HL-60 (cell line): ENCODE data around the gene GNG12.

Experiments
- DNase-seq, 2 experiments: peaks; one replicate each; pipeline ENCODE4 v3.0.0-alpha.2; 2010 to 2020; ENCODE audit warnings: low read depth in 1 of 2, low spot score in 1 of 2
- H3K27ac ChIP-seq: fragments of 250-450 bp; sonication (Bioruptor Pico); replicated peaks from 2 replicates; pipeline ENCODE4 v1.5.1; 2020; ENCODE audit warnings: mild to moderate bottlenecking, moderate library complexity
- H3K27me3 ChIP-seq: fragments of 250-450 bp; sonication (Bioruptor Pico); 2 replicates; pipeline ENCODE4 v1.5.1; 2021; ENCODE audit warnings: mild to moderate bottlenecking, moderate library complexity; ENCODE audit not compliant: insufficient read depth, poor library complexity, severe bottlenecking
- H3K4me3 ChIP-seq: replicated peaks from 2 replicates; pipeline ENCODE4 v1.5.1; 2011; ENCODE audit warnings: mild to moderate bottlenecking, control low read depth, low read length; ENCODE audit not compliant: insufficient read depth
- GABPA ChIP-seq: IDR thresholded peaks from 2 replicates; pipeline ENCODE4 v1.6.1; 2012; ENCODE audit warnings: low read depth
- POLR2AphosphoS5 ChIP-seq: IDR thresholded peaks from 2 replicates; pipeline ENCODE4 v1.6.1; 2012; ENCODE audit warnings: low read depth
- SPI1 ChIP-seq: IDR thresholded peaks from 2 replicates; pipeline ENCODE4 v1.6.1; 2012; ENCODE audit warnings: low read depth, mild to moderate bottlenecking, borderline replicate concordance
- TF ChIP-seq, protein P1 (sequence below): IDR thresholded peaks from one replicate; pipeline ENCODE4 v1.5.1; 2011; ENCODE audit warnings: low read length, control low read depth, inconsistent platforms; ENCODE audit not compliant: insufficient read depth
- TF ChIP-seq, protein P2 (sequence below): IDR thresholded peaks from 2 replicates; pipeline ENCODE4 v1.6.1; 2012; ENCODE audit warnings: low read depth; ENCODE audit not compliant: insufficient replicate concordance

GNG12 gene

DNA sequence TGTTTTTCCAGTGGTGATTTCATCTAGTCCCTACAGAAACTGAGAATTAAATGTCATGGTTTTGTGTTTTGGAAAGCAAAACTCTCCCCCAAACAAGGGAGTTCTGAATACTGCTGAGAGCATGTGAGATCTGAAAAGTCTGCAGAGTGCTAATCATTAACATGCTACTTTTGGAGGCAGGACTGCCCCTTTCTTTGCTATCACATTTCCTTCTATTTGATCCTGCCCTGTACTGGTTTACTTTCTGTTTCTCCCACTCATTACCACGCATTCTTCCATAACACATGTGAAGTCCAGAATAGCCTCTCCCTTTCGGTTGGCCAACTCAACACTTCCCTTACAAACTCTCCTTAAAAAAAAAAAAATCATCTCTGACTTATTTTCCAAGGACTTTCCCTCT, 84.6 kb downstream of the GNG12 start:
- Histone ChIP-seq H3K4me3 (no peak overlapping the region), H3K27me3 (no peaks in the 10 kb centered on the region), H3K27ac (no peak overlapping the region)
- TF ChIP-seq POLR2AphosphoS5 (no peak), SPI1 (no peak), GABPA (no peak)
- TF ChIP-seq, protein P1, sequence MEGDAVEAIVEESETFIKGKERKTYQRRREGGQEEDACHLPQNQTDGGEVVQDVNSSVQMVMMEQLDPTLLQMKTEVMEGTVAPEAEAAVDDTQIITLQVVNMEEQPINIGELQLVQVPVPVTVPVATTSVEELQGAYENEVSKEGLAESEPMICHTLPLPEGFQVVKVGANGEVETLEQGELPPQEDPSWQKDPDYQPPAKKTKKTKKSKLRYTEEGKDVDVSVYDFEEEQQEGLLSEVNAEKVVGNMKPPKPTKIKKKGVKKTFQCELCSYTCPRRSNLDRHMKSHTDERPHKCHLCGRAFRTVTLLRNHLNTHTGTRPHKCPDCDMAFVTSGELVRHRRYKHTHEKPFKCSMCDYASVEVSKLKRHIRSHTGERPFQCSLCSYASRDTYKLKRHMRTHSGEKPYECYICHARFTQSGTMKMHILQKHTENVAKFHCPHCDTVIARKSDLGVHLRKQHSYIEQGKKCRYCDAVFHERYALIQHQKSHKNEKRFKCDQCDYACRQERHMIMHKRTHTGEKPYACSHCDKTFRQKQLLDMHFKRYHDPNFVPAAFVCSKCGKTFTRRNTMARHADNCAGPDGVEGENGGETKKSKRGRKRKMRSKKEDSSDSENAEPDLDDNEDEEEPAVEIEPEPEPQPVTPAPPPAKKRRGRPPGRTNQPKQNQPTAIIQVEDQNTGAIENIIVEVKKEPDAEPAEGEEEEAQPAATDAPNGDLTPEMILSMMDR, result no peak
- TF ChIP-seq, protein P2, sequence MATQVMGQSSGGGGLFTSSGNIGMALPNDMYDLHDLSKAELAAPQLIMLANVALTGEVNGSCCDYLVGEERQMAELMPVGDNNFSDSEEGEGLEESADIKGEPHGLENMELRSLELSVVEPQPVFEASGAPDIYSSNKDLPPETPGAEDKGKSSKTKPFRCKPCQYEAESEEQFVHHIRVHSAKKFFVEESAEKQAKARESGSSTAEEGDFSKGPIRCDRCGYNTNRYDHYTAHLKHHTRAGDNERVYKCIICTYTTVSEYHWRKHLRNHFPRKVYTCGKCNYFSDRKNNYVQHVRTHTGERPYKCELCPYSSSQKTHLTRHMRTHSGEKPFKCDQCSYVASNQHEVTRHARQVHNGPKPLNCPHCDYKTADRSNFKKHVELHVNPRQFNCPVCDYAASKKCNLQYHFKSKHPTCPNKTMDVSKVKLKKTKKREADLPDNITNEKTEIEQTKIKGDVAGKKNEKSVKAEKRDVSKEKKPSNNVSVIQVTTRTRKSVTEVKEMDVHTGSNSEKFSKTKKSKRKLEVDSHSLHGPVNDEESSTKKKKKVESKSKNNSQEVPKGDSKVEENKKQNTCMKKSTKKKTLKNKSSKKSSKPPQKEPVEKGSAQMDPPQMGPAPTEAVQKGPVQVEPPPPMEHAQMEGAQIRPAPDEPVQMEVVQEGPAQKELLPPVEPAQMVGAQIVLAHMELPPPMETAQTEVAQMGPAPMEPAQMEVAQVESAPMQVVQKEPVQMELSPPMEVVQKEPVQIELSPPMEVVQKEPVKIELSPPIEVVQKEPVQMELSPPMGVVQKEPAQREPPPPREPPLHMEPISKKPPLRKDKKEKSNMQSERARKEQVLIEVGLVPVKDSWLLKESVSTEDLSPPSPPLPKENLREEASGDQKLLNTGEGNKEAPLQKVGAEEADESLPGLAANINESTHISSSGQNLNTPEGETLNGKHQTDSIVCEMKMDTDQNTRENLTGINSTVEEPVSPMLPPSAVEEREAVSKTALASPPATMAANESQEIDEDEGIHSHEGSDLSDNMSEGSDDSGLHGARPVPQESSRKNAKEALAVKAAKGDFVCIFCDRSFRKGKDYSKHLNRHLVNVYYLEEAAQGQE, result no peak
- DNase-seq, result no peak

DNA sequence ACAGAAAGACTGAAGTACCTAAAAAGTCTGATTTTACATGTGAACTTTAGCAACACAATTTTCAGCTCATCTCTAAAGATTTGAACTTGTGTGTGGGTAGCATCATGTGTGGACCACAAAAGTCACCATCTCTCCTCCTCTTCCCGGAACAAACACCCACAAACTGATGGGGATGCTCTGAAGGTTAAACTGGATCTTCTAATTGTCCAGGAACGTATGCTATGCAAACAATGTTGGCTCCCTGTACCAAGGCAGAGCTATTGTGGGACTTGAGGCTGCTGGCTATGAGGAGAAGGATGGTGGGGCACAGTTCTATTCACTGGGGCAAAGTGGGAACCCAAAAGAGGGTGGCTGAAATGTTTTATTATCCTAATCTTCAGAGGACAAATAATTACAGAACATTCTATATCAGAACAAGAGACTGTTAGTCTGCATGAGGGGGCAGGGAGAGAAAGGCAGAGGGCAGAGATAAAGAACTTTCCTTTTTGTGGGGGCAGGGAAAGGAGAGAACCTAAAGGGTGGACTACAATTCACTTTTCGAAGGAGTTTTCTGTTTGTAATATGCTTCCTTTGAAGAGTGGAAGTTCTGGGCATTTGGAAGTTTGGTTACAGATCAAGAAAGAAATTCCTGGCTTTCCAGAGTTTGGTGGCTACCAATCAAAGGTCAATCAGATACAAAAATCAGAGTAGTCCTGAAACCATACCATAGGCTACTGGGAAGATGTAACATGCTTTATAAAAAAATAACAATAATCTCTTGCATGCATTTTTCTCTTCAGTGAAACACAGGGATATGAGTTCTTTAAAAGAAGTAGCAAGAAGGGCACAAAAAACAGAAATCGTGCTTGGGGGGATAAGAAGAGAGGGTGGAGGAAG, 85.4 kb downstream of the GNG12 start:
- Histone ChIP-seq H3K27ac (no peak overlapping the region), H3K27me3 (no peaks in the 10 kb centered on the region), H3K4me3 (no peak overlapping the region)
- TF ChIP-seq, protein P1, result no peak
- TF ChIP-seq, protein P2, result no peak
- TF ChIP-seq POLR2AphosphoS5 (no peak), SPI1 (no peak), GABPA (no peak)
- DNase-seq, result no peak

DNA sequence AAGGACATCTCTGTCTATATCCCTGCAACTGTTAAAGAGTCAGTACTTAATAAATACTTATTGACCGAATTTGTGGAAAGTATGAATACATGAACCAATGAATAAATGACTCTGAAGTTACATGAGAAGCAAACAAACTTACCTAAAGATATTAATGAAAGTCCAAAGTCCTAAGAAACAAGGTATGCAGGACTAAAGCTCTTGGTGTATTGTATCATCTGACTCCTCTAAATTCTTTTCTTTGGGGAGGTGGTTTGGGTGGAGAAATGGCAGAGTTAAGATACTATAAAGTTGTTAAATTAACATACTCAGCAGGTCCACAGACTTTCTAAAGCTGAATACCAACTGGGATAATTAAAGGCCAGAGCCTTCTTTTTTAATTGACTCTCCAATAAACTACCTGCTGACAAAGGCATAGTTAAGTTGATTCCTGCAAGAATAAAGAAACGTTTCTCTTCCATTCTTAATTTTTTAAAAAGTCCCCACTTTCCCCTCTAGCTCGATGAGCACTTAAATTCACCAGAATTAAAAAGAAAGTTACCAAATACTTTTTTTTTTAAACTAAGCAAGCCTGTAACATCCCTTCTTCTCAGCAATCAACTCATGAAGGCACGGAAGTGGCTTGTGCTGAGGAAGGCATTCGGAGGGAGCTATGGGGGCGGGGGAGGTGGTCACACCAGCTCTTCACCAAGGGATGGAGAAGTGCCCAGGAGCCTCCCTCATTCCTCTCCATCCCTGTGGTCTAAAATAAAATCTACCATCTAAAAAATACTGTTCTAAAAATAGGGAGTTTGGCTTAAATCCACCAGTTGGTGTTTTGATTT, 87.2 kb downstream of the GNG12 start:
- no peak for DNase-seq
- no peak for TF ChIP-seq POLR2AphosphoS5
- TF ChIP-seq GABPA, result no peak
- TF ChIP-seq, protein P2, result no peak
- TF ChIP-seq SPI1, result no peak
- TF ChIP-seq, protein P1, result no peak
- Histone ChIP-seq H3K27me3 (no peaks in the 10 kb centered on the region), H3K27ac (no peak overlapping the region), H3K4me3 (no peak overlapping the region)
